ENCODE results near the gene RSPO1.

GRCh38 chr1:37593726-37594125 lies 41.0 kb downstream of the RSPO1 start:
- TF ChIP-seq CTCF (IDR thresholded peaks at IDR 0.05; ENCODE audit: low read length): no peak
- no peak for TF ChIP-seq EZH2 (optimal IDR thresholded peaks at IDR 0.05; ENCODE audit: low read depth, low read length)

Measured in MM.1S (cell line).